Natural killer cell (primary cell): Measurements from ENCODE around the gene AP3B1. TPM values are rescaled to one million over a fixed set of nuclear protein-coding genes. Genes with fewer than 3 reads are reported as not detected.
A peak's percentile ranks its signal among the peaks of the same experiment; 100 is the strongest.

Experiments
- ATAC-seq, 3 donors: fragments of 150-1000 bp in 2 of 3; fragments of 200-7000 bp in 1 of 3; cut with Tn5 transposase; 1 replicate in 1 of 3; 2 replicates in 2 of 3; pipeline ENCODE4 v1.10.0; 2021; ENCODE audit warnings: mild to moderate bottlenecking in 2 of 3, moderate library complexity in 2 of 3
- DNase-seq, 2 donors: peaks; one replicate each; pipeline versions ENCODE4 v3.0.0 to v3.0.0-alpha.2; 2013 to 2021; ENCODE audit warnings: mixed read lengths in 1 of 2
- H3K27ac ChIP-seq: one replicate; pipeline ENCODE4 v1.5.1; 2013; ENCODE audit warnings: mild to moderate bottlenecking, low read length
- H3K27me3 ChIP-seq: one replicate; pipeline ENCODE4 v1.6.1; 2013; ENCODE audit warnings: low read length; ENCODE audit not compliant: control insufficient read depth, insufficient read depth
- H3K36me3 ChIP-seq: one replicate; pipeline ENCODE4 v1.6.1; 2013; ENCODE audit warnings: low read length; ENCODE audit not compliant: control insufficient read depth, insufficient read depth
- H3K4me1 ChIP-seq: one replicate; pipeline ENCODE4 v1.6.1; 2013; ENCODE audit warnings: low read length; ENCODE audit not compliant: control insufficient read depth, insufficient read depth
- H3K4me3 ChIP-seq: one replicate; pipeline ENCODE4 v1.5.1; 2013; ENCODE audit warnings: low read length
- H3K9me3 ChIP-seq: one replicate; pipeline ENCODE4 v1.6.1; 2013; ENCODE audit warnings: low read length; ENCODE audit not compliant: control insufficient read depth, insufficient read depth
- H3K27ac Mint-ChIP-seq, 2 donors: one replicate each; pipeline ENCODE4 v1.8.0; 2022; ENCODE audit warnings: mild to moderate bottlenecking in 2 of 2, mixed read lengths in 2 of 2, moderate library complexity in 1 of 2
- H3K27me3 Mint-ChIP-seq, 2 donors: one replicate each; pipeline ENCODE4 v1.8.0; 2022; ENCODE audit warnings: low read depth in 2 of 2, mixed read lengths in 2 of 2
- H3K36me3 Mint-ChIP-seq: one replicate; pipeline ENCODE4 v1.8.0; 2022; ENCODE audit warnings: mixed read lengths
- H3K4me1 Mint-ChIP-seq, 2 donors: one replicate each; pipeline ENCODE4 v1.8.0; 2022; ENCODE audit warnings: mixed read lengths in 2 of 2
- H3K4me3 Mint-ChIP-seq: one replicate; pipeline ENCODE4 v1.8.0; 2022; ENCODE audit warnings: mild to moderate bottlenecking, moderate library complexity, mixed read lengths
- H3K9me3 Mint-ChIP-seq, 2 donors: one replicate each; pipeline ENCODE4 v1.8.0; 2022; ENCODE audit warnings: mixed read lengths in 2 of 2
- WGBS: methylation state at CpG from one replicate; pipeline ENCODE4 v1.1.7; 2013; ENCODE audit warnings: missing lambda C conversion rate; ENCODE audit not compliant: insufficient coverage; 5-methylcytosine and 5-hydroxymethylcytosine counted together
- intact Hi-C: fragments of 100-400 bp; cut with micrococcal nuclease; formaldehyde crosslinking; loops from one replicate; pipeline ENCODE4 v1.14.2; 2022
- total RNA-seq, 4 donors: library from RNA; stranded (reverse); fragments of 120-200 nt in 1 of 4; gene quantifications; one replicate each; pipeline versions ENCODE4 v1.2.3 to v1.2.4, GENCODE V29; 2013 to 2022
- TF ChIP-seq, protein P1 (sequence below): fragments of 200-600 bp; IDR thresholded peaks from one replicate; pipeline ENCODE4 v1.8.0; 2022; ENCODE audit warnings: antibody characterized with exemption

Gene AP3B1
- total RNA-seq, 3 donors from 2014 or later (not counting 1 experiment from before 2014, with no cell fraction given): 48.5 to 58.2 (median 56.2) TPM

DNA sequence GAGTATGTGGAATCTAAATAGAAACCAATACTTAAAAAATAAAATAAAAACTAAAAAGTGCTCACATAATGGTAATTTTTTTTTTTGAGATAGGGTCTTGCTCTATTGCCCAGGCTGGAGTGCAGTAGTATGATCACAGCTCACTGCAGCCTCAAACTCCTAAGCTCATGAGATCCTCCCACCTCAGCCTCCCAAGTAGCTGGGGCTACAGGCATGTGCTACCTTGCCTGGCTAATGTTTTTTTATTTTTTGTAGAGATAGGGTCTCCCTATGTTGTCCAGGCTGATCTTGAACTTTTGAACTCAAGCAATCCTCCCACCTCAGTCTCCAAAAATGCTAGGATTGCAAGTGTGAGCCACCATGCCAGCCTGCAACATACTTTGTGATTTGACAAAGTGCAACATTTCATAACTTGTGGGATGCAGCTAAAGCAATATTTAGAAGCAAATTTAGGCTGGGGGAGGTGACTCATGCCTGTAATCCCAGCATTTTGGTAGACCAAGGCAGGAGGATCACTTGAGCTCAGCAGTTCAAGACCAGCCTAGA lies 18.4 kb downstream of the AP3B1 start:
- peaks cover 3% of the 10 kb centered on the region for H3K36me3 ChIP-seq
- intact Hi-C loops: no loop called here
- no peaks in the 10 kb centered on the region for H3K9me3 ChIP-seq
- H3K4me1 ChIP-seq: no peaks in the 10 kb centered on the region
- peaks cover 24 to 46% of the 10 kb centered on the region in 2 donors for H3K4me1 Mint-ChIP-seq
- DNase-seq (no peak), ATAC-seq (no peak)
- no peaks in the 10 kb centered on the region for H3K27me3 Mint-ChIP-seq
- H3K4me3 Mint-ChIP-seq: no peak overlapping the region
- H3K36me3 Mint-ChIP-seq: no peaks in the 10 kb centered on the region
- TF ChIP-seq, protein P1, sequence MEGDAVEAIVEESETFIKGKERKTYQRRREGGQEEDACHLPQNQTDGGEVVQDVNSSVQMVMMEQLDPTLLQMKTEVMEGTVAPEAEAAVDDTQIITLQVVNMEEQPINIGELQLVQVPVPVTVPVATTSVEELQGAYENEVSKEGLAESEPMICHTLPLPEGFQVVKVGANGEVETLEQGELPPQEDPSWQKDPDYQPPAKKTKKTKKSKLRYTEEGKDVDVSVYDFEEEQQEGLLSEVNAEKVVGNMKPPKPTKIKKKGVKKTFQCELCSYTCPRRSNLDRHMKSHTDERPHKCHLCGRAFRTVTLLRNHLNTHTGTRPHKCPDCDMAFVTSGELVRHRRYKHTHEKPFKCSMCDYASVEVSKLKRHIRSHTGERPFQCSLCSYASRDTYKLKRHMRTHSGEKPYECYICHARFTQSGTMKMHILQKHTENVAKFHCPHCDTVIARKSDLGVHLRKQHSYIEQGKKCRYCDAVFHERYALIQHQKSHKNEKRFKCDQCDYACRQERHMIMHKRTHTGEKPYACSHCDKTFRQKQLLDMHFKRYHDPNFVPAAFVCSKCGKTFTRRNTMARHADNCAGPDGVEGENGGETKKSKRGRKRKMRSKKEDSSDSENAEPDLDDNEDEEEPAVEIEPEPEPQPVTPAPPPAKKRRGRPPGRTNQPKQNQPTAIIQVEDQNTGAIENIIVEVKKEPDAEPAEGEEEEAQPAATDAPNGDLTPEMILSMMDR: no peak
- no peak overlapping the region for H3K27ac ChIP-seq
- H3K4me3 ChIP-seq: no peak overlapping the region
- H3K9me3 Mint-ChIP-seq: no peaks in the 10 kb centered on the region
- no peaks in the 10 kb centered on the region for H3K27me3 ChIP-seq
- no peak overlapping the region for H3K27ac Mint-ChIP-seq

DNA sequence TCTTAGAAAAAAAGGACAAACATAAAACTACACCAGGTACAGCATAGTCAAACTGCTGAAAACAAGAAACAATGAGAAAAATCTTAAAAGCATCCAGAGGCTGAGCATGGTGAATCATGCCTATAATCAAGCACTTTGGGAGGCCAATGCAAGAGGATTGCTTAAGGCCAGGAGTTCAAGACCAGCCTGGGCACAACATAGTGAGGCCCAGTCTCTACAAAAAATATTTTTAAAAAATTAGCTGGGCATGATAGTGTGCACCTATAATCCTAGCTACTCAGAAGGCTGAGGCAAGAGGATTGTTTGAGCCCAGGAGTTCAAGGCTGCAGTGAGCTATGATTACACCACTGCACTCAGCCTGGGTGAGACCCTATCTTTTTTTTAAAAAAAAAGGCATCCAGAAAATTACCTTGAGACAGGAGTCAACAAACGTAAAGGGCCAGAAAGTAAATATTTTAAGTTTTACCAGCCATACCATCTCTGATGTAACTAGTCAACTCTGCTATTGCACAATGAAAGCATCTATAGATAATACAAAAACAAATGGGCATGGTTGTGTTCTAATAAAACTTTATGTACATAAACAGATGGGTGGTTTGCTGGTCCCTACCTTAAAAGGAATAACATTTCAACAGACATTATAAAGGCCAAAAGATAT lies 19.8 kb downstream of the AP3B1 start:
- 63% methylated on average over 1 of the region's 1 CpG for WGBS
- Histone ChIP-seq H3K4me1 (no peaks in the 10 kb centered on the region), H3K36me3 (peaks cover 3% of the 10 kb centered on the region), H3K27ac (no peak overlapping the region), H3K27me3 (no peaks in the 10 kb centered on the region), H3K9me3 (no peaks in the 10 kb centered on the region), H3K4me3 (no peak overlapping the region)
- no peak for ATAC-seq
- Mint-ChIP-seq H3K4me1 (peaks cover 24 to 46% of the 10 kb centered on the region in 2 donors), H3K9me3 (no peaks in the 10 kb centered on the region), H3K27ac (peak overlapping the region in 1 of 2 donors; percentile 10), H3K36me3 (no peaks in the 10 kb centered on the region), H3K27me3 (no peaks in the 10 kb centered on the region), H3K4me3 (no peak overlapping the region)
- DNase-seq: no peak
- TF ChIP-seq, protein P1: no peak
- intact Hi-C loops: no loop called here

DNA sequence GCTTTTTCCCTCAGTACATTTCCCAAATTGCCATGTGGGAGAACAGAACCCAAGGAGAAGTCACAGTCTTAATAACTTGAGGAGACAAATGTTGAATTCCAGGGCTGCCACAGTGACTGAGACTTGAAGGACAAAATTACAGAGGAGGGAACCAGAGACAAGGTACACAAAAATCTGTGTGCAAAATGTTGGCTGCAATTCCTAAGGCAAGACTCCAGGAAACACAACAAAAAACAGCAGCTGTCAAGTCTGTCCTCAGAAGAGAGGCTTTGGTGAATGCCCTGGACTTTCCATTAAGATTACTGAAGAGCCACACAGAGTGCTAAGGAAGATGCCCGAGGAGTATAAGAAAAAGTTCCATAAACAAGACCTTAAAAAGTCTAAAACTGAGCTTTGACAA lies 21.1 kb downstream of the AP3B1 start:
- Mint-ChIP-seq H3K27me3 (no peaks in the 10 kb centered on the region), H3K36me3 (no peaks in the 10 kb centered on the region), H3K27ac (peak overlapping the region in 1 of 2 donors; percentile 10), H3K4me1 (peaks cover 27 to 53% of the 10 kb centered on the region in 2 donors), H3K9me3 (no peaks in the 10 kb centered on the region), H3K4me3 (no peak overlapping the region)
- Histone ChIP-seq H3K36me3 (peaks cover 3% of the 10 kb centered on the region), H3K27ac (no peak overlapping the region), H3K4me1 (no peaks in the 10 kb centered on the region), H3K9me3 (no peaks in the 10 kb centered on the region), H3K4me3 (no peak overlapping the region), H3K27me3 (no peaks in the 10 kb centered on the region)
- TF ChIP-seq, protein P1: no peak
- WGBS: 100% methylated on average over 1 of the region's 1 CpG
- intact Hi-C loops: no loop called here
- ATAC-seq: no peak
- no peak for DNase-seq

DNA sequence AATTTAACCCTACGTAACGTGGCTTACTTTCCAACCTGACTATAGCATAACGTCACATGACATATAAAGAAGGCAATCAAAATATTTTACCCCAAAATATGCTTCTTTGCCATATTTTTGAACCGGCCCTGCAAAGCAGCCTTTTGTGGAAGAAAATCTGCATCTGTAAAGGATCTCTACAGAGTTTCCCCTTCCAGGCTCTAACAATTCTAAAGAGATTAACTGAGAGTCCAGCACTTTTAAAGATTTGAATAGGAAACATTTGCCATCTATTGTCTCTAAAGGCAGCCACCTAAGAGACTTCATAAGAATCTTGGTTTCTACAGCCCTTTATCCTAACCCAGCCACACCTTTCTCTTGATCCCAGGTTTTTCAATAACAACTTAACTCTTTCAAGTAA lies 22.7 kb downstream of the AP3B1 start:
- Histone ChIP-seq H3K27me3 (no peaks in the 10 kb centered on the region), H3K36me3 (peaks cover 3% of the 10 kb centered on the region), H3K9me3 (no peaks in the 10 kb centered on the region), H3K27ac (no peak overlapping the region), H3K4me1 (no peaks in the 10 kb centered on the region), H3K4me3 (no peak overlapping the region)
- Mint-ChIP-seq H3K36me3 (no peaks in the 10 kb centered on the region), H3K4me1 (peaks cover 29 to 45% of the 10 kb centered on the region in 2 donors), H3K4me3 (no peak overlapping the region), H3K27ac (no peak overlapping the region), H3K9me3 (no peaks in the 10 kb centered on the region), H3K27me3 (no peaks in the 10 kb centered on the region)
- no peak for DNase-seq
- intact Hi-C loops: no loop called here
- WGBS: 93% methylated on average over 4 of the region's 4 CpGs
- TF ChIP-seq, protein P1: no peak
- no peak for ATAC-seq
